SH-SY5Y (cell line): Measurements from ENCODE around the gene TRIAP1.

Experiments
- GATA2 ChIP-seq: IDR thresholded peaks from 2 replicates; pipeline ENCODE4 v1.6.1; 2011; ENCODE audit warnings: mild to moderate bottlenecking, low read depth, low read length
- GATA3 ChIP-seq: IDR thresholded peaks from 2 replicates; pipeline ENCODE4 v1.6.1; 2011; ENCODE audit warnings: low read depth, mild to moderate bottlenecking, low read length, moderate library complexity

DNA sequence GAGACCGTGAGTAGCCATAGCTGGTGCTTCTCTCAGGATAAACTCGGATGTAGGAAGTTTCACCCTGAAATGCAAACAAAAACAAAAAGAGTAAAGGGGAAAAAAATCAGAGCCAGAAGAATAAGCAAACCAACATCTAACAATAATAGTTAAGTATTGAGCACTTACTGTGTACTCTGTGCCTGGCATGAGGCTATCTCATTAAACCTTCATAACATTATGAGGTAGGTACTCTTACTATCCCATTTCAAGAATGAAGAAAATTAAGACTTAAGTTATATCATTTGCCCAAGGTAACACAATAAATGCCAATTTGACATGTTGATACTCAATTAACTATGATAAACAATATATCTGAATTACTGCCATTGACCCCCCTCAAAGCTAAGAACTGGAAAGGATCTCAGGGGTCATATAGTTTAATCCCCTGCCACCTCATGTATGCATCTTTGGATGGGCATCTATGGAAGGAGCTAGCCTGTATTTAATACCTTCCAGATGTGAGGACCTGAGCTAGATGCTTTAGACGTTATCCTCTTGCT is 16.0 kb upstream of the TRIAP1 start:
- TF ChIP-seq GATA3 (no peak), GATA2 (no peak)
